Stimulated activated CD8-positive, alpha-beta memory T cell treated with anti-CD3 and anti-CD28 coated beads, Interleukin-4, amount 100 ng/mL, for 1 hour (primary cell): Measurements from ENCODE around the gene AMFR.

Experiments used
- DNase-seq, 2 donors: peaks; one replicate each; pipeline ENCODE4 v3.0.0-alpha.2; 2020; ENCODE audit warnings: low read depth in 2 of 2, low spot score in 1 of 2

AMFR gene

GRCh38 chr16:56312556-56312955 is 112.8 kb downstream of the AMFR start:
- no peak for DNase-seq

- DNase-seq, result no peak
These were observed 113.4 kb downstream of the AMFR start for GRCh38 chr16:56312028-56312300.
